Measurements from ENCODE around the gene SRCIN1. TPM values are rescaled to one million over a fixed set of nuclear protein-coding genes. Genes with fewer than 3 reads are reported as not detected.

Gene SRCIN1
- total RNA-seq, 1 experiment from 2014 or later, result 25.8 TPM

DNA sequence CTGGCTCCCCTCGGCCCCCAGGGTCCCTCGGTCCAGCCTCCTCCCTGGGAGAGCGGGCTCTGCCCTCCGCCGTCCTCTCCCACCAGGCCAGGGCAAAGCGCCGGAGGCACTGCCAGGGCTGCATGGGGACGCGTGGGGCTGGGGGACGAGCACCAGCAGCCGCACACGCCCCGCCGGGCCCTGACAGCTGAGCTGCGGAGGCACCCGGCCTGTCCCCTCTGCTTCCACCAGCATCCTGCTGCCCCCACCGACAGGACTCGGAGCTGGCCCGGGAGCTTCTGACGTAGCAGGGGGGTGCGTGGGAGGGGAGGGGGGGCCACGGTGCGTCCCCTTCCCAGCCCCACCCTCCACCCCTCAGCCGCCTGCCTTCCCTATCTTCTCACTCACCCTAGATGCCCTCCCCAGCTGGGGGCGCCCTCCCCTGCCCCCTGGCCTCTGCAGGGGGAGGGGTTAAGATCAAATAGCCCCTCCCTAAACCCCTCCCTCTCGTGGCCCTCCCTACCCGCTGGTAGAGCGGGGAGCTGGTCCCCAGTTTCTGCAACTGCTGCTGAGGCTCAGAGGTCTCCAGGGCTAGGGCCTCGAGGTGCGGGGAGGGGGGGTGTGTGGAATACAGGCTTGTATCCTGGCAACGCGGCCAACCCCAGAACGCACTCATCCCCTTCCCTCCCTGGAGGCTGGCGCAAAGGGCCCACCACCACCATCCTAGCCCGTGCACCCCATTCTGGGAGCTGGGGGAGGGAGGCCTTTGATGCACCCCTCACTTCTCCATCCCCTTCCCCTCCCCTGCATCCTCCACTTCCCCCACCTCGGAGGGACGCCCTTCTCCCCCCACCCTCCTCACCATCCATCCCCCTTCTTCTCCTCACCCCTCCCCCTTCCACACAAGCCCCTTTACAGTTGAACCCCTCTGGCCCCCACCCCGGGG, 1.0 kb downstream of the SRCIN1 start:
- peak in 1 of 2 experiments; percentile 48 for DNase-seq
- no peaks in the 10 kb centered on the region for H3K9me3 Mint-ChIP-seq (ENCODE audit: unreplicated experiment)
- ChIA-PET CTCF (interaction anchor here (0.6 to 3.7 kb wide), 7 partner anchors 9 to 63 kb away, joined by 3 to 34 read pairs (median 7); no protein-coding TSS in a partner anchor), POLR2A (interaction anchor here (0.6 to 3.2 kb wide), 2 partner anchors 9 to 72 kb away, joined by 3 to 14 read pairs; no protein-coding TSS in a partner anchor)
- peaks cover 34% of the 10 kb centered on the region for H3K4me1 Mint-ChIP-seq (ENCODE audit: low read depth, unreplicated experiment)
- H3K36me3 ChIP-seq (ENCODE audit: control insufficient read depth, insufficient read depth, low read length), result no peaks in the 10 kb centered on the region
- no peaks in the 10 kb centered on the region for H3K9me3 ChIP-seq
- no TSS peak for BruUV-seq (replicated peaks)
- H3K27ac Mint-ChIP-seq (ENCODE audit: unreplicated experiment), result peak overlapping the region; percentile 91
- no peaks in the 10 kb centered on the region for H3K27me3 ChIP-seq (replicated peaks; ENCODE audit: control insufficient read depth, insufficient read depth, low read length)
- H3K4me3 Mint-ChIP-seq (ENCODE audit: unreplicated experiment), result peak overlapping the region; percentile 84
- peaks cover 37% of the 10 kb centered on the region for H3K4me1 ChIP-seq
- H3K27me3 Mint-ChIP-seq (ENCODE audit: insufficient read depth, unreplicated experiment), result no peaks in the 10 kb centered on the region
- peak in 1 of 2 experiments; percentile 29 for TF ChIP-seq CTCF (IDR thresholded peaks at IDR 0.05; ENCODE audit: insufficient read depth in 1 of 2, low read depth in 1 of 2, low read length in 1 of 2, severe bottlenecking in 1 of 2, unreplicated experiment in 1 of 2)
- peak overlapping the region; percentile 87 for H3K4me3 ChIP-seq (ENCODE audit: low read depth, low read length)
- H3K36me3 Mint-ChIP-seq (ENCODE audit: insufficient read depth, unreplicated experiment), result peaks cover 11% of the 10 kb centered on the region
- intact Hi-C loops (cut with micrococcal nuclease; ENCODE audit: unreplicated experiment), result loop anchor here (1.0 kb wide), 1 partner anchor 59 kb away; no protein-coding TSS in a partner anchor

GRCh38 chr17:38603786-38604478, 1.8 kb downstream of the SRCIN1 start:
- intact Hi-C loops (cut with micrococcal nuclease; ENCODE audit: unreplicated experiment), result loop anchor here (1.0 kb wide), 1 partner anchor 59 kb away; no protein-coding TSS in a partner anchor
- TF ChIP-seq CTCF (IDR thresholded peaks at IDR 0.05; ENCODE audit: insufficient read depth in 1 of 2, low read depth in 1 of 2, low read length in 1 of 2, severe bottlenecking in 1 of 2, unreplicated experiment in 1 of 2), result no peak
- Mint-ChIP-seq H3K27me3 (ENCODE audit: insufficient read depth, unreplicated experiment) (no peaks in the 10 kb centered on the region), H3K4me3 (ENCODE audit: unreplicated experiment) (peak overlapping the region; percentile 4), H3K9me3 (ENCODE audit: unreplicated experiment) (no peaks in the 10 kb centered on the region), H3K36me3 (ENCODE audit: insufficient read depth, unreplicated experiment) (peaks cover 11% of the 10 kb centered on the region), H3K27ac (ENCODE audit: unreplicated experiment) (no peak overlapping the region), H3K4me1 (ENCODE audit: low read depth, unreplicated experiment) (peaks cover 40% of the 10 kb centered on the region)
- ChIA-PET CTCF (interaction anchor here (0.5 to 3.7 kb wide), 5 partner anchors 10 to 224 kb away, joined by 3 to 14 read pairs (median 3); no protein-coding TSS in a partner anchor), POLR2A (interaction anchor here (0.6 to 3.2 kb wide), 2 partner anchors 10 to 73 kb away, joined by 3 to 14 read pairs; no protein-coding TSS in a partner anchor)
- DNase-seq, result no peak
- peaks cover 41% of the 10 kb centered on the region for H3K4me1 ChIP-seq
- H3K4me3 ChIP-seq (ENCODE audit: low read depth, low read length), result no peak overlapping the region
- no peaks in the 10 kb centered on the region for H3K9me3 ChIP-seq
- BruUV-seq (replicated peaks), result no TSS peak
- no peaks in the 10 kb centered on the region for H3K36me3 ChIP-seq (ENCODE audit: control insufficient read depth, insufficient read depth, low read length)
- H3K27me3 ChIP-seq (replicated peaks; ENCODE audit: control insufficient read depth, insufficient read depth, low read length), result no peaks in the 10 kb centered on the region
